ENCODE data around the gene OR4B1.

DNA sequence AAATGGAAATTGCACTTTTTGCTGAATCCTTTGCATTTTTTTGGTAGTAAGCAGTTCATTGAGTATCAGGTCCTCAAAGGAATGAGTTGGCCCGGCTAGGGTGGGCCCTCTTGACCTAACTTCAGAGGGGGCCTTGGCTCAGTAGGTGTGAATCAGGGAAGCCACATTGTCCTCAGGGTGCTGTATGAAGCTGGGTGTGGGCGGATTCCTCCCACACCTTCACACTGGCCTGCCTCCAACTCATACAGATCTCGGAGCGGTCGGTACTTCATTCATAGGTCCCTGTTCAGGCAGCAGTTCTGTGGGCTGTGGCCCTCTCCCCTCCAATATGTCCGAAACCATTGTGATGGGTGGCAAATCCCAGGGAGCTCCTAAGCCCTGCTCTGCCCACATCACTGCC, 47.4 kb upstream of the OR4B1 start:
- no peak for TF ChIP-seq POLR2AphosphoS5 (IDR thresholded peaks at IDR 0.05; ENCODE audit: borderline replicate concordance, low read depth, low read length)
- no peak for TF ChIP-seq EZH2 (IDR thresholded peaks at IDR 0.05)
- TF ChIP-seq FOXP2 (optimal IDR thresholded peaks at IDR 0.05; ENCODE audit: control extremely low read depth, extremely low read length, insufficient read depth) = no peak

All from SK-N-MC (cell line).